DMS 273 treated with DMSO at 0.1 percent for 48 hours (cell line): Measurements from ENCODE around the gene BAHCC1.
A peak's percentile ranks its signal among the peaks of the same experiment; 100 is the strongest.

Experiments used
- DNase-seq: peaks from one replicate; lab custom pipeline; 2025; lab: John Stamatoyannopoulos, UW

Gene BAHCC1

GRCh38 chr17:81493198-81494038 is 98.2 kb downstream of the BAHCC1 start:
- DNase-seq = no peak

GRCh38 chr17:81494626-81495377 is 99.5 kb downstream of the BAHCC1 start:
- DNase-seq = peak; percentile 89

GRCh38 chr17:81498953-81499600 is 103.8 kb downstream of the BAHCC1 start:
- DNase-seq = no peak

GRCh38 chr17:81499601-81499970 is 104.3 kb downstream of the BAHCC1 start:
- DNase-seq = no peak

GRCh38 chr17:81500047-81500446 is 104.8 kb downstream of the BAHCC1 start:
- DNase-seq = no peak

- no peak for DNase-seq
Measured at GRCh38 chr17:81502471-81503017, 107.3 kb downstream of the BAHCC1 start.

- no peak for DNase-seq
Measured at GRCh38 chr17:81503619-81504018, 108.4 kb downstream of the BAHCC1 start.

GRCh38 chr17:81508639-81509206 is 113.5 kb downstream of the BAHCC1 start:
- peak; percentile 51 for DNase-seq

- no peak for DNase-seq
Measured at GRCh38 chr17:81509207-81509971, 114.1 kb downstream of the BAHCC1 start.

GRCh38 chr17:81509972-81510784 is 114.9 kb downstream of the BAHCC1 start:
- no peak for DNase-seq

- DNase-seq = no peak
Measured at GRCh38 chr17:81510785-81511553, 115.7 kb downstream of the BAHCC1 start.

- DNase-seq = no peak
Measured at GRCh38 chr17:81511554-81511803, 116.2 kb downstream of the BAHCC1 start.

- no peak for DNase-seq
Measured at GRCh38 chr17:81511804-81512561, 116.7 kb downstream of the BAHCC1 start.

GRCh38 chr17:81512562-81513371 is 117.5 kb downstream of the BAHCC1 start, which contains the start of gene ACTG1:
ACTG1 (minus strand) TSS chr17:81512799; CDS start chr17:81512354, 445 bp downstream.
- peak; percentile 51 for DNase-seq

- no peak for DNase-seq
Measured at GRCh38 chr17:81513372-81513752, 118.1 kb downstream of the BAHCC1 start.

- no peak for DNase-seq
Measured at GRCh38 chr17:81513753-81514488, 118.7 kb downstream of the BAHCC1 start.

- no peak for DNase-seq
Measured at GRCh38 chr17:81514489-81514738, 119.2 kb downstream of the BAHCC1 start.
